Measurements from ENCODE around the gene NOL6.
"Not testable (repeated sequence)": the region's sequence is repeated elsewhere in the genome, so short reads cannot be mapped to it uniquely, and the experiment has no call there.

The NOL6 gene

DNA sequence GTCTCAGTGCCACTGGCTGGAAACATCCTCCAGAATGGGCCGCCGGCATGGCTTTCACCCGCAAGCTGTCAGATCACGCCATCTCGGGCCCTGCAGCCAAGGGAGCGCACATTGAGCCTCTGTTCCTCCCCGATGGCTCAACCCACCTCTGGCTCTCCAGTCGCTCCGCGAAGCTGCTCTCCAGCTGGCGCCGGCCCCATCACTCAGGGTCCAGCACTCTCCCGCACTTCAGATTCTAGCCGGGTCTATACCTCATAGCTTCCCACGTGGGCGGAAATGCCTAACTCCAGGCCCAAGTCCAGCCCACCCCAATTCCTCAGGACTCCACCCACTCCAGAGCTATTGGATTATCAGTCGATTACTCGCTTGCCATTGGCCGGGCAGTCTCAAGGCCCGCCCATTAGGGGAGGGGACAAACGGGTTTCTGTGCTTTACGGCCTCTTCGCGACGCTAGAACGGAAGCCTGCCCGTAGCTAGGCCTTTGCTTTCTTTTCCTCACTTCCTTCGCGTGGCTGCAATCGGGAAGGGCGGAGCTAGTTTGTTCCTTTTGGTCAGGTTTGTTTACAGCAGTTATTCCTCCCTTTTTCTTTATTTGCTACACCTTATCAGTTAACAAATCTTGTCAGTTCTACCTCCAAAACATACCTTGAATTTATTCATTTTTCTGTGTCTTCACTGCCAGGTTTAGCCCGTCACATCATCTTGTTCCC lies at the start of gene NOL6:
NOL6 (minus strand) TSS at position 282 of the 710 bp plus-strand sequence; CDS start at position 200, 82 bp downstream.
- DNase-seq, result peak; percentile 100

DNA sequence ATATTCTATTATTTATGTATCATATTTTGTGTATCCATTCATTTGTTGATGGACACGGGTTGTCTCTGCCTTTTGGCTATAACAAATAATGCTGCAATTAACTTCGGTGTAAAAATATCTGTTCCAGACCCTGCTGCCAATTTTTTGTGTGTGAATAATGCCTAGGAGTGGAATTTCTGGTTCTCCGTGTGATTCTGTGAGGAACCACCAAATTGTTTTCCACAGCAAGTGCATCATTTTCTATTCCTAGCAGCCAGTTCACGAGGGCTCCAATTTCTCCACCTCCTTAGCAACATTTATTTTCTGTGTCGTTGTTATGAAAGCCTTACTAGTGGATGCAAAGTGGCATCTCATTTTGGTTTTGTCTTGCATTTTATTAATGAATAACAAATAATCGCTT lies 48.1 kb upstream of the NOL6 start:
- DNase-seq, result not testable (repeated sequence)

GRCh38 chr9:33517934-33518577 lies 44.3 kb upstream of the NOL6 start:
- DNase-seq, result peak; percentile 76

DNA sequence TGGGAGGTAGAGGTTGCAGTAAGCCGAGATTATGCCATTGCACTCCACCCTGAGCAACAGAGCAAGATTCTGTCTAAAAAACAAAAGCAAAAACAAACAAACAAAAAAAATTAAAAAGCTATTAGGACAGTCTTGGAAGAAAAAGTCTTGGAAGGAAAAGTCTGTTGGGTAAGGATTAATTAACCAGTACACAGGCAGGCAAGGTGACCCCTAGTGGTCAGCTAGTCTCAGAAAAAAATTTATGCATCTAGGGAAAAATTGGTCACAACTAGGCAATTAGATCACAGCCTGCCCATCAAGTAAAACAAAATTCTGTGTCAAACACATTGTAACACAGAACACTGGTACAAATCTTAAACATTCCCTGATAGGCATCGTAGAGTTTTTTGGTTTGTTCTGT lies 43.6 kb upstream of the NOL6 start:
- peak; percentile 68 for DNase-seq

GRCh38 chr9:33516397-33516796 lies 42.7 kb upstream of the NOL6 start:
- DNase-seq, result not testable (repeated sequence)

GRCh38 chr9:33515342-33515995 lies 41.7 kb upstream of the NOL6 start:
- DNase-seq, result not testable (repeated sequence)

DNA sequence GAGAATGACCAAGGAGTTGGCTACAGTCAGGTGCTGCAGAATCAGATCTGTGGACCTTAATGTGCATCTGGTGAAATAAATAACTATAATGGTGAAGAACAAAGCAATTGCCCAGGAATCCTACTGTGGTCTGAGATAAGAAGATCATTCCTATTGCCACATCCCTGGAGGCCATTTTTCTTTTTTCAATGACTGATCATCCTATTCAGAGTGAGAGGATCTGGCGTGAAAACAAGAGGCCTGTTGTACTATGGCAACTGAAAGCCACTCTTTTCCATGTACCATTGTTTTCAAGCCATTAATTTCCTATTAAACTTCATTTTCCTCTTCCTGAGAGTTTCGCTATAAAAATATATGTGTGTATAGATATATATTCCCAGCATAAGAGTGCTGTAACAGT lies 38.8 kb upstream of the NOL6 start:
- peak; percentile 28 for DNase-seq

- DNase-seq, result not testable (repeated sequence)
Measured at GRCh38 chr9:33511184-33511517, 37.4 kb upstream of the NOL6 start.

- peak; percentile 71 for DNase-seq
Measured at GRCh38 chr9:33510262-33511183, 36.8 kb upstream of the NOL6 start.

DNA sequence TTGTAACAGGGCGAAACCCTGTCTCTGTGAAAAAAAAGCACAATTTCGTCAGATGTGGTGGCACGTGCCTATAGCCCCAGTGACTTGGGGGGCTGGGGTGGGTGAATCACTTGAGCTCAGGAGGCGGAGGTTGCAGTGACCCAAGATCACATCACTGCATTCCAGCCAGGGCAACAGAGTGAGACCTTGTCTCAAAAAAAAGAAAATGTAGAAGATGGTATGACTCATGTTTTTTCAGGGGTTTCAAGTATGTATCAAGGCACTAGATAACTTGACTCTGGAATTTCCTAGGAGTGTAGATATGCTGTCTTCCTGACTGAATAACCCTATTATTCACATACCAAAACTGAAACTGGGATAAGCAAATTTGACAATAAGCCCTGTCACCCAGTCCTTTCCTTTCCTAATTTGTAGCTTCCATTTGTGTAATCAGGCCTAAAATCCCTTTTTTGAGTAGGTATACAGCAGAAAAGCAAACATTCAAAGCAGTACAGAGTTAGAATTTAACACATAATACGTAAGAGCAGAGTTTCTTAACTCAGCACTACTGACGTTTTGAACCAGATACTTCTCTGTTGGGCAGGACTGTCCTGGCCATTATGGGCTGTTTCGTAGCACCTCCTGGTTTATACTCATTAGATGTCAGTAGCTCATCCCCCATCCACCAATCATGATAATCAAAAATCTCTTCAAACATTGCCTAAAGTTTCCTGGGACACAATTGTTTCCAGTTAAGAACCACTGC lies 33.1 kb upstream of the NOL6 start:
- peak; percentile 99 for DNase-seq

- DNase-seq, result peak; percentile 23
Measured at GRCh38 chr9:33498387-33498786, 24.7 kb upstream of the NOL6 start.

DNA sequence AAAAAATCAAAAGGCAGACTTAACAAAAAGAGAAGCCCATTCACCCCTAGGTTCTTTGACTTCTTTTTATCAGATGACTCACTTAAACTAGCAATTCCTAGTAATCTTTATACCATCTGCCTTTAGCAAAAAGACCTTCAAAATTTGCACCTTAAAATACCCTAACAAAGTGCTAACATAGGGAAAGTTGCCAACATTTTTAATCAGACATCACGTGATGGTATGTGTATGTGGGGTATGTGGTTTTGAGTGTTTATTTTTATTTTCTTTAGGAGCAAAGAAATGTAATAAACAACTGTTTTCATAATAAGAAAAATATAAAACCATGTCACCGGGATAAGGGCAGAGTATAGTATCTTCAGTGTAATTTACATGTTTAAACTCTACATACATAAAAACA lies 20.1 kb upstream of the NOL6 start:
- not testable (repeated sequence) for DNase-seq

DNA sequence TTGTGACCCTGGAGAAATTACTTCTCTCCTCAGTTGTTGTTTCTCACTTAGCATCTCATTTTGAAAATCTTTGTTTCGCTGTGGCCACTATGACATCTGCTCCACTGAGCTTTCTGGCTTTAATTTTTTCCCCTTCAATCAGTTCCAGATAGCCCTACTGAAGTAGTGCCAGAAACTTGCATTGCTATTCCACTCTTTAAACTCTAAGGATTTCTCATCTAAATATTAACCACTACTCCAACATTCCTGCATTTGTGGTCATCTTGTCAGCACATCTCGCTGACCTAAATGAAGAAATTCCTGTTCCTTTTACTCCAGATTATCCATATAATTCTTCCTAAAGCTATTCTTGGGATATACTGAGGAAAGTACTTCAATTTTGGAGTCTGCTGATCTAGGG lies 15.3 kb upstream of the NOL6 start:
- peak; percentile 53 for DNase-seq

- DNase-seq, result not testable (repeated sequence)
Measured at GRCh38 chr9:33485312-33485711, 11.6 kb upstream of the NOL6 start.

DNA sequence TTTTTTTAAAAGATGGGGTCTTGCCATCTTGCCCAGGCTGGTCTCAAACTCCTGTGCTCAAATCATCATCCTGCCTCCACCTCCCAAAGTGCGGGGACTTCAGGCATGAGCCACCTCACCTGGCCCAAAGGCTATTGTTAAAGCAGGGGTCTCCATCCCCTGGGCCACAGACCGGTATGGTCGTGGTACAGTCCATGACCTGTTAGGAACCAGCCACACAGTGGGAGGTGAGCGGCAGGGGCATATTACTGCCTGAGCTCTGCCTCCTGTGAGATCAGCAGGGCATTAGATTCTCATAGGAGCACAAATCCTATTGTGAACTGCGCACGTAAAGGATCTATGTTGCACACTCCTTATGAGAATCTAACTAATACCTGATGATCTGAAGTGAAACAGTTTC lies 7.3 kb upstream of the NOL6 start:
- DNase-seq, result no peak

GRCh38 chr9:33480106-33480505 lies 6.4 kb upstream of the NOL6 start:
- peak; percentile 24 for DNase-seq

DNA sequence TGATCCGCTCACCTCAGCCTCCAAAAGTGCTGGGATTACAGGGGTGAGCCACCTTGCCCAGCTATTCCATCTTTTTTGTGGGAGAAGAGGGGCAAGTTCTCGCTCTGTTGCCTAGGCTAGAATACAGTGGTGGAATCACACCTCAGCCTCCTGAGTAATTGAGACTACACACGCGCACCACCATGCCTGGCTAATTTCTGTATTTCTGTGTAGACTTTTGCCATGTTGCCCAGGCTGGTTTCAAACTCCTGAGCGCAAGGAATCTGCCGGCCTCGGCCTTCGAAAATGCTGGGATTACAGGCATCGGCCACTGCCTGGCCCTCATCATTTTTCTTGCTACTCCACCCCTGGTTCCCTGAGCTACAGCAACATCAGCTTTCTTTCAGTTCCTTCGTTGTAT lies 2.8 kb upstream of the NOL6 start:
- DNase-seq, result no peak

GRCh38 chr9:33475357-33475756 lies 1.6 kb upstream of the NOL6 start:
- DNase-seq, result no peak

- no peak for DNase-seq
Measured at GRCh38 chr9:33472881-33473615, 676 bp downstream of the NOL6 start.

DNA sequence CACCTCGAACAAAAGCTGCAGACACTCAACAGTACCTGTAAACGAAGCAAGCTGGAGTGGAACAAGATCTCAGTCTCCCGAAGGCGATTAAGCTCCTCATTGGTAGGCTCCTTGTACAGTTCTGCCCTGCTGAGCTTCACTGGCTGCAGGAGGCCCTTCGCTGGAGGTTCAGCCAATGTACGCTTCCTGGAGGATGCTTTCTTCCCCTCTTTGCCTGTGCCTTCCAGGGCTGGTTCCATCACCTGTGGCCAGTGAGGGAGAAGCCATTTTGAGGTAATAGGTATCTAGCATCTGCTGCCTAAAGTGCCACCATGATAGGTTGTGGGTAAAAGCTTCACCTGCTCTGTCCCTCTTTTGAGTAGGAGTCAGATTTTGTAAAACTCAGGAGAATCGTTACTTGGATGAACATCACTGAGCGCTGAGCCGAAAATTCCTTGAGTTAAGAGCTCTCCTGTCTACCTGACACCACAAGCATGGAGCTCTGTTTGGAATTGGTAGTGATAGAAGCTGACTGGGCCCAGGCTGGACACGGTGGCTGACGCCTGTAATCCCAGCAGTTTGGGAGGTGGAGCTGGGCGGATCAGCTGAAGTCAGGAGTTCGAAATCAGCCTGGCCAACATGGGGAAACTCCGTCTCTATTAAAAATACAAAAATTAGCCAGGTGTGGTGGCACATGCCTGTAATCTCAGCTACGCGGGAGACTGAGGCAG lies 1.4 kb downstream of the NOL6 start:
- DNase-seq, result no peak

DNA sequence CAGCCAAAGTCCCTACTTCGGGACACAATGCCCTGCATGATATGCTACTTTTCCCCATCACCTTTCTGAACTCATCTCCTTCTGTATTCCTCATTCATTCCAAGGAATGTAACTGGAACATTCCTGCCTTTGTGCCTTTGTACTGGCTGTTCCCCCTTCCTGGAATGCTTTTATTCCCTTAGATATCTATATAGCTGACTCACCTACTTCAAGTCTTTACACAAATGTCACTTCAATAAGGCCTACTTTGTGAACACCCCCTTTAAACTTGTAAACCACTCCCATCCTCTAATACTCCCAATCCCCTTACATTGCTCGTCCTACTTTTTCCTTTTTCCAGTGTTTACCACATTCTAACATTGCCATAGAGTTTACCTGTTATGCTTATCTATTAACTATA lies 2.4 kb downstream of the NOL6 start:
- DNase-seq, result no peak
